Left colon (tissue), 2 donors: Measurements from ENCODE around the gene MLC1. TPM values are rescaled to one million over a fixed set of nuclear protein-coding genes. Genes with fewer than 3 reads are reported as not detected.

Experiments used
- ATAC-seq: fragments of 200-7000 bp; cut with Tn5 transposase; one replicate; pipeline ENCODE4 v1.9.1; 2020; ENCODE audit warnings: mild to moderate bottlenecking, moderate library complexity
- DNase-seq, 2 donors: peaks; one replicate each; pipeline ENCODE4 v3.0.0-alpha.2; 2020
- intact Hi-C, 2 donors: fragments of 100-400 bp; cut with DNase I in 1 of 2; cut with micrococcal nuclease in 1 of 2; formaldehyde crosslinking; loops; one replicate each; pipeline versions ENCODE4 v1.11.2 to v1.14.0; 2022; cut with DNase I, micrococcal nuclease
- long read RNA-seq: library from polyadenylated mRNA; unstranded; transcript quantifications from one replicate; pipeline ENCODE4 v2.0.0, GENCODE V29; 2021
- total RNA-seq, 2 donors: library from RNA; stranded (reverse); fragmentation: NEBNext Ultra II Directional; extraction: Animal tissue kit (Norgen Biotek cat#: 25700); gene quantifications; one replicate each; pipeline ENCODE4 v1.2.1, GENCODE V29; 2021
- donor health status: DM: no; HTN: no; CAD: no.
- donor health status: DM: yes; HTN: yes; CAD: no.

The MLC1 gene
- total RNA-seq = under 1 TPM in 1 of 2 donors, not detected in 1; 0.14 TPM
- long read RNA-seq = 0 reads

- peak in 1 of 2 donors; percentile 15 for DNase-seq
- intact Hi-C loops = no loop called here
- ATAC-seq = no peak
These were observed at the start of gene MLC1 for GRCh38 chr22:50085211-50085972. TSS of gene MLC1 (minus strand) at chr22:50085426. CDS start at chr22:50084902, 524 bp downstream.

GRCh38 chr22:50134481-50134880 is 49.3 kb upstream of the MLC1 start:
- intact Hi-C loops = no loop called here
- DNase-seq = no peak
- no peak for ATAC-seq

GRCh38 chr22:50131894-50132293 is 46.7 kb upstream of the MLC1 start:
- intact Hi-C loops = no loop called here
- no peak for DNase-seq
- ATAC-seq = no peak

- DNase-seq (no peak), ATAC-seq (no peak)
- intact Hi-C loops = no loop called here
These were observed 44.0 kb upstream of the MLC1 start for GRCh38 chr22:50129121-50129736.

- intact Hi-C loops = no loop called here
- DNase-seq (no peak), ATAC-seq (no peak)
These were observed 39.8 kb upstream of the MLC1 start for GRCh38 chr22:50125029-50125428.

GRCh38 chr22:50123119-50123518 is 37.9 kb upstream of the MLC1 start:
- no peak for DNase-seq

GRCh38 chr22:50121202-50121740 is 36.0 kb upstream of the MLC1 start:
- DNase-seq (no peak), ATAC-seq (no peak)
- intact Hi-C loops = no loop called here

More at GRCh38 chr22:50123119-50123518, 37.9 kb upstream of the MLC1 start:
- intact Hi-C loops = no loop called here
- no peak for ATAC-seq

GRCh38 chr22:50119768-50120251 is 34.6 kb upstream of the MLC1 start:
- intact Hi-C loops = no loop called here
- ATAC-seq = no peak
- no peak for DNase-seq

- intact Hi-C loops = no loop called here
- ATAC-seq (no peak), DNase-seq (no peak)
These were observed 34.0 kb upstream of the MLC1 start for GRCh38 chr22:50119169-50119767.

- ATAC-seq (no peak), DNase-seq (no peak)
- intact Hi-C loops = no loop called here
These were observed 33.4 kb upstream of the MLC1 start for GRCh38 chr22:50118557-50119168.

- DNase-seq = no peak
- intact Hi-C loops = no loop called here
- ATAC-seq = no peak
These were observed 32.9 kb upstream of the MLC1 start for GRCh38 chr22:50118129-50118528.

GRCh38 chr22:50117168-50117762 is 32.0 kb upstream of the MLC1 start:
- intact Hi-C loops = no loop called here
- ATAC-seq (no peak), DNase-seq (no peak)

- intact Hi-C loops = no loop called here
- DNase-seq = no peak
- no peak for ATAC-seq
These were observed 30.5 kb upstream of the MLC1 start for GRCh38 chr22:50115693-50116092.

- intact Hi-C loops = no loop called here
- ATAC-seq (no peak), DNase-seq (no peak)
These were observed 29.2 kb upstream of the MLC1 start for GRCh38 chr22:50114221-50115021.

- intact Hi-C loops = no loop called here
- DNase-seq (no peak), ATAC-seq (no peak)
These were observed 27.2 kb upstream of the MLC1 start for GRCh38 chr22:50112151-50113118.

GRCh38 chr22:50111056-50111455 is 25.8 kb upstream of the MLC1 start:
- no peak for DNase-seq
- intact Hi-C loops = no loop called here
- ATAC-seq = no peak

GRCh38 chr22:50107529-50107928 is 22.3 kb upstream of the MLC1 start:
- ATAC-seq = no peak
- intact Hi-C loops = no loop called here
- no peak for DNase-seq
